ENCODE data around the gene OBSCN.

OBSCN gene

DNA sequence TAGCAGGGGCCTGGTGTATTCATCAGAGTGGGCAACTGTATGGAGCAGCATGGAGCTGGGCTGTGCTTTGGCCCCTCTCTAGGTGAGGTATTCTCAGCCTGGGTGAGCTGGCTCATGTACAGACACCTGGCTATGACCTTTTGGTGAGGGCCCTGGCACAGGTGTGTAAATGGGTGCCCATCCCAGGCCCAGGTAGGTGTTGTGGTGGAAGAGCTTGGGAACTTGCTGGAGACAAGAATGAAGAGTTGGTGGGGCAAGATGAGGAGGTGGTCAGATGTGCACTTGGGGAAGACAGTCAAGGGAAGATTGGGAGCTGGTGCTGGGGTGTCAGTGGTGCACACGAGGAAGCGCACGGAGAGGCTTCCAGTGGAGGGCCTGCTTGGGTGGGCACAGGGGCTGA is 103.2 kb downstream of the OBSCN start:
- DNase-seq, result no peak

DNA sequence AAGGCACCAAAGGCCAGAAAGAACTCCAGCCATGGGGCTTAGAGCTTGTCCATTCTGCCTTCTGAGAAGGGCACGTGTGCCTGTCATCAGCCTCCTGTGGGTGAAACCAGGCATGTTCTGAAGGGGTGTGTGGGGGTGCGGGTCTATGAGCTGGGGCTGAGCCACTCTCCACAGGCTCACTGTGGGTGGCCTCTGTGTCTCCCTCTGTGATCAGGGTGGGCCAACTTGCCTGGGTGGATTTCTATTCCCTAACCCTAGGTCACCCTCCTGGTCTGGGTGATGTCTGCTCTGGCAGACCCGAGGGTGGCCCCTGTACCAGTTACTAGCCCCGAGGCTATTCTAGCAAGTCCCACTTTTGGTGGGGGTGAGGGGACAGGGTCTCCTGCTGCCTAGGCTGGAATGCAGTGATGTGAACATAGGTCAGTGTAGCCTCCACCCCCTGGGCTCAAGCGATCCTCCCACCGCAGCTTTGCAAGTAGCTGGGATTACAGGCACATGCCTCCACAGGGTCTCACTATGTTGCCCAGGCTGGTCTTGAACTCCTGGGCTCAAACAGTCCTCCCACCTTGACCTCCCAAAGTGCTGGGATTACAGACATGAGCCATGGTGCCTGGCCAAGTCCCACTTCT is 104.4 kb downstream of the OBSCN start:
- no peak for DNase-seq

DNA sequence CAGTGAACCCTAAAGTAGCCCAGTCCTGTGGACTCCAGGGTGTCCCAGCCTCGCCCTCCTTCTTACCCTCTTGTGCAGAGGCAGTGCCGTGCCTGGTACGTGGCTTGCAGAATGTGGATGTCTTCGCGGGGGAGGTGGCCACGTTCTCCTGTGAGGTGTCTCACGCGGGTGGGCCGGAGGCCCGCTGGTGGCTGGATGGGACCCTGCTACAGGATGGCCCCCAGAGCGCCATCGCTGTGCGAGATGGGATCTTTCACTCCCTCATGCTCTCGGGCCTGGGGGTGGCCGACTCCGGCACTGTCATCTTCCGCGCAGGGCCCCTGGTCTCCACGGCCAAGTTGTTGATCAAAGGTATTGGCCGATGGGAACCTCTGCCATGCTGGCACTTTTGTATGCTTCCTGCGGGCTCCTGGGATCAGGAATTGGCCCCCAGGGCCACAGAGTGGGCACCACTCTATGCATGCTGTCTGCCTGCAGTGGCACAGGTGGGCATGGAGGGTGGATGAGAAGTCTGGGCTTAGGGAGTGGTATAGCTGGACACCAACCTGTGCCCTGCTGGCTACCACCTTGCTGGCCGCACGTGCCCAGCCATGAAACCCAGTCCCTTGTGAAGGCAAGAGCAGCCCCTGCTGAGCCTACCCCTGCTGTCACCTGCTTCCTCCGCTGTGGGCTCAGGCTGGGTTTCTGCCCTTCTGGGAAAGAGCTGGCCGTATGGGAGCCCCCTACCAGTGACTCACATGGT is 105.9 kb downstream of the OBSCN start:
- no peak for DNase-seq

DNA sequence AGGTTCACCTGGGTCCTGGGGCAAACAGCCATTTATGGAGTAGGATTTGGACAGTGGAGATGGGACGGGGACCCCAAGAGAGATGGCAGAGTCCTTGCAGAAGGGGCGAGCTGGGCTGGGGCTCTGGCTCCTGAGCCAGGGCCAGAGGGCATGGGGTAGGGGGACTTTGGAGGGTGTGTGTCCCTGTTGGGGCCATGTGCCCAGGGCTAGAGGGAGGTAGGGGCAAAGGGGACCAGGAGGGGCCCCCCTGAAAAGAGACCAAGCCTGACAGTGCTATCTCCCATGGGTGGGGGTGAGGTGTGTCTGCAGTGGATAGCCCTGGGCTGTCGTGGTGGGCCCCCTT is 106.4 kb downstream of the OBSCN start:
- DNase-seq, result no peak

DNA sequence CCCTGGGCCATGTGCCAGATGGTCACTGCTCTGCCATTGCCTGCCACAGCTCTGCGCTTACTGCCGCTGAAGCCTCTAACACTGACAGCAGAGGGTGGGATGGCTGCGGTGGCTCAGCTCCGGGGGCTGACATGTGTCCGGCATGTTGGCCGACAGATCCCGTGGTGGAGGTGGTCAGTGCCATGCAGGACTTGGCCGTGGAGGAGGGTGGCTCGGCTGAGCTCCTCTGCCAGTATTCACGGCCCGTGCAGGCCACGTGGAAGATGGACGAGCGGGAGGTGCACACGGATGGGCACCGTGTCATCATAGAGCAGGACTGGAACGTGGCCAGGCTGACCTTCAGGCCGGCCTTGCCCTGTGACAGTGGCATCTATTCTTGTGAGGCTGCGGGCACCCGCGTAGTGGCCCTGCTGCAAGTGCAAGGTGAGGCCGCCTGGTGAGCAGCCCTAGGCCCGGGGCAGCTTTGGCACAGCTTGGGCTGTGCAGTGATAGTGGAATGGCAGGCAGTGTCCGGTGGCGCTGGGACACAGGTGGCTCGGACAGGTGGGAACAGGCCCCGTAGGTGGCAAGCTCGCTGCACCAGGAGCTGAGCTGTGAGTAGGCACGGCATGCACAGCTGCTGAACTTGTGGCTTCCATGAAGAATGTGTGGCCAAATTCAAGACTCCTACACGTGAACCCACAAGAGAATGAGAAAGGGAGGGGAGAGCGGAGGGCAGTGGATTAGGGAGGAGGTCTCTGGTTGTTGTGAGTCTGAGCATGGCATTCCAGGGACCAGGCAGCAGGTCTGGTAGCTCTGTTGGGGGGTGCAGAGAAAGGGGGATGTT is 107.0 kb downstream of the OBSCN start:
- no peak for DNase-seq

DNA sequence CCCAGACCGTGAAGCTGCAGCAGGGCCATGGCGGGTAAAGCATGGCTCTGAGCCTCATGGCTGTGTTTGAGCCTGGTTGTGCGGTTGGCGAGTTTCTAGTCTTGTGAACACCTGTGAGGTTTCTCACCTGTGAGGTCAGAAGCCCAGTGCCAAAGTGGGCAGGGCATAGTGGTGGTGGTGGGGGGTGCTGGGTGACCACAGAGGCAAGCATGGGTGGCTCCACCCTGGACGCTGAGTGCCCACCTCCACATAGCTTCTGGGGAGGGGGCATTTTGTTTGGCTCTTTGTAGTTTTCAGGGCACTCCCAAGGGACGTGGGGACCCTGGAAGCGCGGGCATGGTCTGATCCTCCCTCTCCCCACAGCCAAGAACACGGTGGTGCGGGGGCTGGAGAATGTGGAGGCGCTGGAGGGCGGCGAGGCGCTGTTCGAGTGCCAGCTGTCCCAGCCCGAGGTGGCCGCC is 107.7 kb downstream of the OBSCN start:
- no peak for DNase-seq

DNA sequence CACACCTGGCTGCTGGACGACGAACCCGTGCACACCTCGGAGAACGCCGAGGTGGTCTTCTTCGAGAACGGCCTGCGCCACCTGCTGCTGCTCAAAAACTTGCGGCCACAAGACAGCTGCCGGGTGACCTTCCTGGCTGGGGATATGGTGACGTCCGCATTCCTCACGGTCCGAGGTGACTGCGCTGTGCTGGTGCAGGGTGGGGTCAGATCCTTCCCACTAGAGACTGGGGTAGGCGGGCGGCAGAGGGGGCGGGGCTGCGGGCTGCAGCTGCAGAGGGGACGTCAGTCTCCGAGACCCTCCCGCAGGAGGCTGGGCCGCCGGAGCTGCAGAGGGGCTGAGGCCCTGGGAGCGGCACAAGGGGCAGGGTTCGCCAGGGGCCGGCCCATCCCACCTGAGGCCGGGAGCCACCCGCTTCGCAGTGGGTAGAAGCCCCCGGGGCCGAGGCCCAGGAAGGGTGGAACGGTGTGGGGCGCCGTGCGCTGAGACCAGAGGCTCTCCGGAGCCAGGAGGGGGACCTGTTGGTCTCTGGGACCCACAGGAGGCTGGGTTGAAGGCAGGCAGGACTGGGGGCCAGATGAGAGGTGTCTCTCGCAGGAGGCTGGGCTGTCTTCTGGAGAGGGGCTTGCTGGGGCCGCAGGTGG is 108.2 kb downstream of the OBSCN start:
- no peak for DNase-seq

DNA sequence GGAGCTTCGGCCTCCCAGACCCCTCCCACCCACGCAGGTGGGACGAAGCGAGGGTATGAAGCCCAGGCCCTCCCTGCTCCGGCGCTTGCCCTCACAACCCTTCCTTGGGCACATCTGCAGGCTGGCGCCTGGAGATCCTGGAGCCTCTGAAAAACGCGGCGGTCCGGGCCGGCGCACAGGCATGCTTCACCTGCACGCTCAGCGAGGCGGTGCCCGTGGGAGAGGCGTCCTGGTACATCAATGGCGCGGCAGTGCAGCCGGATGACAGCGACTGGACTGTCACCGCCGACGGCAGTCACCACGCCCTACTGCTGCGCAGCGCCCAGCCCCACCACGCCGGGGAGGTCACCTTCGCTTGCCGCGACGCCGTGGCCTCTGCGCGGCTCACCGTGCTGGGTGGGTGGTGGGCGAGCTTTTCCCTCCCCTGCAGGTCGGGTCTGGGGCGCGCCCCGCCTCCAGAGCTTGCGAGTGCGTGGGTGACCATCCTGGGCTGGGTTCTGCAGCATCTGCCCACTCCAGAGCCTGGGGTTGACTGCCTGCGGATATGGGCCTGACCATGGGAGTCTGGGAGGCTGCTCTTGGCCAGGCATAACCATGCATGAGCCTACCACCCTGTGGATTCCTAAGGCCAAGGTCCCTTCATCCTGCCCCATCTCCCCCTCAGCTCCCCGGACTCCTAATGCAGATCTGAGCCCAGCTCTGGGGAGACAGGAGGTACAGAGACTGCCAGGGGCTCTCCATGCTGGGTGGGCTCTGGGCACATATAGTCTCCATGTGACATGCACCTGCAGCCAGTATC is 108.9 kb downstream of the OBSCN start:
- no peak for DNase-seq

DNA sequence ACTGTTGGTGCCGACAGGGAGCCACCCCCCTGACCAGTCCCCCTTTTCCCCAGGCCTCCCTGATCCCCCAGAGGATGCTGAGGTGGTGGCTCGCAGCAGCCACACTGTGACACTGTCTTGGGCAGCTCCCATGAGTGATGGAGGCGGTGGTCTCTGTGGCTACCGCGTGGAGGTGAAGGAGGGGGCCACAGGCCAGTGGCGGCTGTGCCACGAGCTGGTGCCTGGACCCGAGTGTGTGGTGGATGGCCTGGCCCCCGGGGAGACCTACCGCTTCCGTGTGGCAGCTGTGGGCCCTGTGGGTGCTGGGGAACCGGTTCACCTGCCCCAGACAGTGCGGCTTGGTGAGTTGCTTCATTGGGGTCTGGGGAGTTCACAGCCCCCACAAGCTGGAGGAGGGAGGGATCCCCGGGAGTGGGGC is 109.6 kb downstream of the OBSCN start:
- DNase-seq, result no peak

DNA sequence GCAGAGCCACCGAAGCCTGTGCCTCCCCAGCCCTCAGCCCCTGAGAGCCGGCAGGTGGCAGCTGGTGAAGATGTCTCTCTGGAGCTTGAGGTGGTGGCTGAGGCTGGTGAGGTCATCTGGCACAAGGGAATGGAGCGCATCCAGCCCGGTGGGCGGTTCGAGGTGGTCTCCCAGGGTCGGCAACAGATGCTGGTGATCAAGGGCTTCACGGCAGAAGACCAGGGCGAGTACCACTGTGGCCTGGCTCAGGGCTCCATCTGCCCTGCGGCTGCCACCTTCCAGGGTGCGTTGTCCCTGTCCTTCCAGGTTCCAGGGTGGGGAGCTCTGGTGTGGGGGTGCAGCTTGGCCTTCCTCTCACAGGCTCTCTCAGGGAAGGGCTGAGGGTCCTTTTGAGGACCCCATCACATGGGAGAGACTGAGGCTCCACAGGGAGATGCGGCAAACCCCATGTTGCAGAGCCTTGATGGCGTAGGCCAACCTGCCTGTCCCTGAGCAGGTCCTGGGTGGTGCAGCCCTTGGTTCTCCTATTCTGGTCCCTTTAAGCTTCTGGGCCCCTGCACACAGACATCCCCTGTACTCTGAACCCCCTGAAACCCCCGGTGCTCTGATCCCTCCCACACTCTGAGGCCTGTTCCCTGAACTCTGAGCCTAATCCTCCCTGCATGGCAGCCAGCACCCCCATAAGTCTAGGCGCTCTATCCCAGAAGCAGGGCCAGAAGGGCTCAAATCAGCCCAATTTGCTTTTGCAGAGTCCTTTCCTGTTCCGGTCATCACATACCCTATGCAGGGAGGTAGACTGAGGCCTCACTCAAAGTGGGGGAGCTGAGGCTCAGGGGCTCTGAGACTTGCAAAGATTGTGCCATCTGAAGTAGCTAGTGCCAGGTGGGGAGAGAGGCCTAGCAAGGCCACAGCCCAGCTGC is 110.3 kb downstream of the OBSCN start:
- no peak for DNase-seq

DNA sequence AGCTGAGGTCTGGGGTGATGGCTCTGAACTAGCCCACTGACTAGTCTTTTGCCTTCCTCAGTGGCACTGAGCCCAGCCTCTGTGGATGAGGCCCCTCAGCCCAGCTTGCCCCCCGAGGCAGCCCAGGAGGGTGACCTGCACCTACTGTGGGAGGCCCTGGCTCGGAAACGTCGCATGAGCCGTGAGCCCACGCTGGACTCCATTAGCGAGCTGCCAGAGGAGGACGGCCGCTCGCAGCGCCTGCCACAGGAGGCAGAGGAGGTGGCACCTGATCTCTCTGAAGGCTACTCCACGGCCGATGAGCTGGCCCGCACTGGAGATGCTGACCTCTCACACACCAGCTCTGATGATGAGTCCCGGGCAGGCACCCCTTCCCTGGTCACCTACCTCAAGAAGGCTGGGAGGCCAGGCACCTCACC is 111.0 kb downstream of the OBSCN start:
- no peak for DNase-seq

DNA sequence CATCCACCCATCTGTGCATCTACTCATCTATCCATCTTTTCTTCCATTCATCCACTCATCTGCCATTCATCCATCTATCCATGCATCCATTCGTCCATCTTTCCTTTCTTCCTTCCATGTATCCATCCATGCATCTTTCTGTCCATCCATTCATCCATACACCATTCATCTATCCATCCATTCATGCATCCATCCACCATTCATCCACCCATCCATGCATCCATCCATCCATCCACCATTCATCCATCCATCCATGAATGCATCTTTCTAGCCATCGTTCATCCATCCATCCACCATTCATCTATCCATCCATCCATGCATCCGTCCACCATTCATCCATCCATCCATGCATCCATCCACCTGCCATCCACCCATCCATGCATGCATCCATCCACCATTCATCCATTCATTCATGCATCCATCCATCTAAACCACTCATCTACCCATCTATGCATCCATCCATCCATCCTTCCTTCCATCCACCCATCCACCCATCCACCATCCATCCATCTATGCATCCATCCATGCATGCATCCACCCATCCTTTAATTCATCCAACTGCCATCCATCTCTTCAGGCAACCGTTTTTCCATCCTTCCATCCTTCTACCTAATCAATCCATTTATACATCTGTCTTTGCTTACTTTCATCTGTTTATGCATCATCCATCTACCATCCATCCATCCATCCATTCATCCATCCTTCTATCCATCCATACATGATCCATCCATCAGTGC is 111.7 kb downstream of the OBSCN start:
- DNase-seq, result no peak

DNA sequence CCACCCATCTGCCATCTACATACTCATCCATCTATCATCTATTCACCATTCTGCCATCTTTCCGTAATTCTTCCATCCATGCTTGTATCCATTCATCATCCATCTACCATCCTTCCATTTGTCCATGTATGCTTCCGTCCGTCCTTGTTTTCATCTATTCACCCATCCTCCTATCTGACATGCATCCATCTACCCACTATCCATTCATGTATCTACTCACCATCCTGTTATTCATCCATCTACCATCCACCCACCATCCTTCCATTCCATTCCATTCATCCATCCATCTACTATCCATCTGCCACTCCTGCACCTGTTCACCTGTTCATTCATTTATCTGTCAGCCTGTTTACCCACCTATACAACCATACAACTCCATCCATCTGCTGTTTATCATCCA is 112.5 kb downstream of the OBSCN start:
- no peak for DNase-seq

DNA sequence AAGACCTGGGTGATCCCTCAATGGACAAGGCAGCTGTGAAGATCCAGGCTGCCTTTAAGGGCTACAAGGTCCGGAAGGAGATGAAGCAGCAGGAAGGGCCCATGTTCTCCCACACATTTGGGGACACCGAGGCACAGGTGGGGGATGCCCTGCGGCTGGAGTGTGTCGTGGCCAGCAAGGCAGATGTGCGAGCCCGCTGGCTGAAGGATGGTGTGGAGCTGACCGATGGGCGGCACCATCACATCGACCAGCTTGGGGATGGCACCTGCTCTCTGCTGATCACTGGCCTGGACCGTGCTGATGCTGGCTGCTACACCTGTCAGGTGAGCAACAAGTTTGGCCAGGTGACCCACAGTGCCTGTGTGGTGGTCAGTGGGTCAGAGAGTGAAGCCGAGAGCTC is 113.6 kb downstream of the OBSCN start:
- no peak for DNase-seq

DNA sequence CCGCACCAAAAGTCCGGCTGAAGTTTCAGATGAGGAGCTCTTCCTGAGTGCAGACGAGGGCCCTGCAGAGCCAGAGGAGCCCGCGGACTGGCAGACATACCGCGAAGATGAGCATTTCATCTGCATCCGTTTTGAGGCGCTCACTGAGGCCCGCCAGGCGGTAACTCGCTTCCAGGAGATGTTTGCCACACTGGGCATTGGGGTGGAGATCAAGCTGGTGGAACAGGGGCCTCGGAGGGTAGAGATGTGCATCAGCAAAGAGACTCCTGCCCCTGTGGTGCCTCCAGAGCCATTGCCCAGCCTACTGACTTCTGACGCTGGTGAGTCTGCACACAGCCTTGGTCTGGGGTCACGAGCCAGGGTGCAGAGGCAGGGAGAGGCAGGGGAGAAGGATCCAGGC is 114.1 kb downstream of the OBSCN start:
- no peak for DNase-seq

DNA sequence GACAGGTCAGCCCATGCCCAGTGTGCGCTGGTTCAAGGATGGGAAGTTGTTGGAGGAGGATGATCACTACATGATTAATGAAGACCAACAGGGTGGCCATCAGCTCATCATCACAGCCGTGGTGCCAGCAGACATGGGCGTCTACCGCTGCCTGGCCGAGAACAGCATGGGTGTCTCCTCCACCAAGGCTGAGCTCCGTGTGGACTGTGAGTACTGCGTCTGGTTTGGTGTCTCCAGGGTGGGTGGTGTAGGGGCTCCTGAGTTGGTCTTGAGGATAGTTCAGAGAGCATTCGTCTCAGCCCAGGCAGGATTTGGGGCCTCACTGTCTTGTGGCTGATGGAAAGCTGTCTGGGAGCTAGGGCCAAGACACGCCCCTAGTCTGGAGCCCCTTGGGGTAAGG is 115.6 kb downstream of the OBSCN start:
- no peak for DNase-seq

DNA sequence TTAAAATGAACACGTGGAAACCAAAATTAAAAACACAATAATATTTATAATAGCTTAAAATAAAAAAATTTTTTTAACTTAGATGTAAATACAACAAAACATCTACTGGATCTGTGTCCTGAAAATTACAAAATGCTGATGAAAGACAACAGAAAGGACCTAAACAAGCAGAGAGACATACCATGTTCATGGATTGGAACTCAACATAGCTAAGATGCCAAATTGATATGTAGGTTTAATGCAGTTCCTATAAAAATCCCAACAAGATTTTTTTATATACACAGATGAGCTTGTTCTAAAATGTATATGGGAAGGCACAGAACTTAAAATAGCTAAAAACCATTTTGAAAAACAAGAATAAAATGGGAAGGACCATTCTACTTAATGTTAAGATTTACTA is 117.4 kb downstream of the OBSCN start:
- no peak for DNase-seq

DNA sequence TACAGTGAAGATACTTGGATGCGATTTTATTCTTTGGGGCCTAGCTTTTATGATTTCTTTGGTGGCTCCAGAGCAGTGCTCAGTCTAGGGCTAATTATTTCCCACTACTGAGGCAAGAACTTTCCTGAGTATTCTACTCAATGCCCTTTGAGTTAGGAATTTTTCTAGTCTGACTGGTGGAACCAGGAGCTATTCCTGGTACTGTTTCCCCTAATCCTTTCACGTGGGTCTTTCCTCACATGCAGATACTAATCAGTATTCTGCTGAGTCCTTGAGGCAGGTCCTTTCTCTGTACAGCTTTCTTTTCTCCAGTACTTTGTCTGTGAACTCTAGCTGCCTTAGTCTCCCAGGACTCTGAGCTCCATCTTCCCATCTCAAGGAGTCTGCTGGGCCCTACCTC is 122.0 kb downstream of the OBSCN start:
- no peak for DNase-seq

DNA sequence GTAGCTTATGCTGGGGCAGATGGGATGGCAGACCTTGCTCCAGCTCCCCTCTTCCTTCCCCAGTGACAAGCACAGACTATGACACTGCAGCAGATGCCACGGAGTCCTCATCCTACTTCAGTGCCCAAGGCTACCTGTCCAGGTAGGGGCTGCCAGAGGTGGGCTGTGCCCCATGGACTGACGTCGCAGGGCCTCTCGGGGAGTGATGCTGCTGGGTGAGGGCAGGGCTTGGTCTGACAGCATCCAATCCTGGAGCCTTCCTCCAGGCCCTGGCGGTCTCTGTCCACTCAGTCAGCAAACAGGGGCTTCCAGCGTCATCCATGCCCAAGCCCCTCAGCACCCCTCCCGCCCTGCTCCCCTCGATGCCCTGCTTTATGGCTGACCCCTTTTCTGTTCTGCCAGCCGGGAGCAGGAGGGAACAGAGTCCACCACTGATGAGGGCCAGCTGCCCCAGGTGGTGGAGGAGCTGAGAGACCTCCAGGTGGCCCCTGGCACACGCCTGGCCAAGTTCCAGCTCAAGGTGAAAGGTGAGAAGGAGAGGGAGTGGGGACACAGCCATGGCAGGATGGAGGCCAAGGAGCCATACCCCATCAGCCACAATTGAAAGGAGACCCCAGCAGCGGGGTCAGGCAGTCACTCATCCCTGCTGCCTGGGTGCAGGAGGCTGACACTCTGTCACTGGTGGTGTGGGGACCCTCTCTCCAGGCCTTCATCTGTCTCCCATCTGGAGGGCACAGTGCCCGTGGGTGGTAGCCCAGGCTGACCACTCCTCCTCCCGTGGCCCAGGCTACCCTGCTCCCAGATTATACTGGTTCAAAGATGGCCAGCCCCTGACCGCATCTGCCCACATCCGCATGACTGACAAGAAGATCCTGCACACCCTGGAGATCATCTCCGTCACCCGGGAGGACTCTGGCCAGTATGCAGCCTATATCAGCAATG is 125.2 kb downstream of the OBSCN start:
- no peak for DNase-seq

DNA sequence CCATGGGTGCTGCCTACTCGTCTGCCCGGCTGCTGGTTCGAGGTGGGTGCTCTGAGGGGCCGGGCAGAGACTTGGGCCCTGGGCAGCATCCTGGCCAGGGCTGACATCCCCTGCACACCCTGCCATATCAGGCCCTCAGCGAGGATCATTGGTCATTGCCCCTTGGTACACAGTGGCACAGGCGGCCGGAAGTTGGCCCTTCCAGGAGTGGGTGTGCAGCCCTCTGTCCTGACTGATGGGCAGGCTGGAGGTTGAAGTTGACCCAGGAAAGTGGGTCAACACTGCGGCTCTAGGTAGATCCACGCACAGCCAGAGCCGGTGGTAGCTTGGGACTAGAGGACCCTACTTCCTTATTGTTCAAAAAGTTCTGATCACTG is 125.9 kb downstream of the OBSCN start:
- DNase-seq, result no peak
